ENCODE measurements around the gene SRSF12.

The SRSF12 gene

DNA sequence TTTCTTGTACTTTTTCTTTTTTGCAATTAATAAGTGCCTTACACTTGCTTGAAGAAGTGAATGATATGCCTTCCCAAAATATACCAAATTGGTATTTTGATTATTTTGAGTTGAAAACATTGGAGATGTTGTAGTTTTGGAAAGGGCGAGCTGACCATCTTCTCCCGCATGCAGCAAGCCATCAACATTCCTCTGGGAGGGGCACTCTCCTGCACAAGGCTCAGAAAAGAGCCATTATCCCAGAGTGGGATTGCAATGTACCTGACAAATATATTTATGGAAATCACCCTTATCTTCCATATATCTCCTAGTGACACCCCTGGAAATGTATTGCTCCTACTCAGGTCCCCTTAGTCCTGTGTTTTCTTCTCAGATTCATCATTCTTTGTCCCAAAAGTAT, 60.1 kb downstream of the SRSF12 start:
- TF ChIP-seq ZFX (IDR thresholded peaks at IDR 0.05), result no peak
- H3K27ac ChIP-seq, result no peak overlapping the region

DNA sequence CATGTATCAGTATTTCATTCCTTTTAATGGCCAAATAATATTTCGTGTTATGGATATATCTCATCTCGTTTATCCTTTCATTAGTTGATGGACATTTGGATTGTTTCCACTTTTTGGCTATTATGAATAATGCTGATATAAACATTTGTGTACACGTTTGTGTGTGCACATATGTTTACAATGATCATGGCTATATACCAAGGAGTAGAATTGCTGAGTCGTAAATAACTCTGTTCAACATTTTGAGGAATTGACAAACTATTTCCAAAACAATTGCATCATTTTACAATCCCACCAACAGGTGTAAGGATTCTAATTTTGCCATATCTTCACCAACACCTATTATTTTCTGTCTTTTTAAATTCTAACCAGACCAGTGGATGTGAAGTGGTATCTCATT, 63.7 kb downstream of the SRSF12 start:
- H3K27ac ChIP-seq, result no peak overlapping the region
- TF ChIP-seq, protein P1, sequence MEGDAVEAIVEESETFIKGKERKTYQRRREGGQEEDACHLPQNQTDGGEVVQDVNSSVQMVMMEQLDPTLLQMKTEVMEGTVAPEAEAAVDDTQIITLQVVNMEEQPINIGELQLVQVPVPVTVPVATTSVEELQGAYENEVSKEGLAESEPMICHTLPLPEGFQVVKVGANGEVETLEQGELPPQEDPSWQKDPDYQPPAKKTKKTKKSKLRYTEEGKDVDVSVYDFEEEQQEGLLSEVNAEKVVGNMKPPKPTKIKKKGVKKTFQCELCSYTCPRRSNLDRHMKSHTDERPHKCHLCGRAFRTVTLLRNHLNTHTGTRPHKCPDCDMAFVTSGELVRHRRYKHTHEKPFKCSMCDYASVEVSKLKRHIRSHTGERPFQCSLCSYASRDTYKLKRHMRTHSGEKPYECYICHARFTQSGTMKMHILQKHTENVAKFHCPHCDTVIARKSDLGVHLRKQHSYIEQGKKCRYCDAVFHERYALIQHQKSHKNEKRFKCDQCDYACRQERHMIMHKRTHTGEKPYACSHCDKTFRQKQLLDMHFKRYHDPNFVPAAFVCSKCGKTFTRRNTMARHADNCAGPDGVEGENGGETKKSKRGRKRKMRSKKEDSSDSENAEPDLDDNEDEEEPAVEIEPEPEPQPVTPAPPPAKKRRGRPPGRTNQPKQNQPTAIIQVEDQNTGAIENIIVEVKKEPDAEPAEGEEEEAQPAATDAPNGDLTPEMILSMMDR (conservative IDR thresholded peaks at IDR 0.05), result no peak
- TF ChIP-seq ZFX (IDR thresholded peaks at IDR 0.05), result no peak

DNA sequence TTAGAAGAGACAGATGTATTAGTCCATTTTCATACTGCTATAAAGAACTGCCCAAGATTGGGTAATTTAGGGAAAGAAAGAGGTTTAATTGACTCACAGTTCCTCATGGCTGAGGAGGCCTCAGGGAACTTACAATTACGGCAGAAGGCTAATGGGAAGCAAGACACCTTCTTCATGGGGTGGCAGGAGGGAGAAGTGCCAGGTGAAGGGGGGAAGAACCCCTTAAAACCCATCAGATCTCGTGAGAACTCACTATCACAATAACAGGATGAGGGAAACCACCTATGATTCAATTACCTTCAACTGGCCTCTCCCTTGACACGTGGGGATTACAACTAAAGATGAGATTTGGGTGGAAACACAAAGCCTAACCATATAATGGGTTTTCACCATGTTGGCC, 66.2 kb downstream of the SRSF12 start:
- H3K27ac ChIP-seq, result no peak overlapping the region

DNA sequence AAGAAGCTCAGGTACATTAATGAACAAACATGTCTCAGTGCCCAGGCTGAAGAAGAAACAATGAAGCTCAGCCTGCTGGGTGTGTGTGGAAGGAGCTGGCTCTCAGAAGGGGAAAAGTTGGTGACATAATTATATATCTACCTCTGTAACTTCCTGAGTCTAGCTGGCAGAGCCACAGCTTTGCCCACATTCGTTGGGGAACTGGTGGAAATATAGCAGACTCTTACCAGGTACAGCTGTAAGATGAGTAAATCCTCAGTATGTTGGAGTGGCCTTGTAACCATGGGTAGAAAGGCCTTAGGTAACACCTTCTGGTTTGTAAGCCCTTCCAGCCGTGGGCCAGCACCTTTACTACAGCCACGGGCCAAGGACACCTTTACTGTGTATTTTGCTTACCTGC, 67.2 kb downstream of the SRSF12 start:
- no peak overlapping the region for H3K27ac ChIP-seq
- TF ChIP-seq, protein P1 (conservative IDR thresholded peaks at IDR 0.05), result no peak
- TF ChIP-seq ZFX (IDR thresholded peaks at IDR 0.05), result no peak

More for the DNA sequence above, 66.2 kb downstream of the SRSF12 start:
- no peak for TF ChIP-seq ZFX (IDR thresholded peaks at IDR 0.05)
- TF ChIP-seq, protein P1 (conservative IDR thresholded peaks at IDR 0.05), result no peak

DNA sequence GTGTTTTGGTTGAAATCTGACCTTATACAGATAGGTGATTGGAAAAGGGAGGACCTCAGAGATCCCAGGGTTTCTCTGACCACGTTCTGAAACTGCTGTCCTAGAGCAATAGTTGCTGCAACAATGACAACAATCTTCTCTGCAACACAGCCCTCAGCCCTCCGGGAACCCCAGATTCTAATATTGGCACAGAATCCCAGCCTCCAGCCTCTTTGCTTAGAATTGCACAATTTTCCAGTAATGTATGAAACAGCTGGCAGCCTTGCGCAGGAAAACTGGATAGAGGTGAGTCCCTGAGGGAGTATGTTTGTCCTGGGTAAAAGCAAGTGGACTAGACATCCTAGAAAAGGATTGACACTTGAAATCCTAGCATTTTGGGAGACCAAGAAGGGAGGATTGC, 67.7 kb downstream of the SRSF12 start:
- TF ChIP-seq, protein P1 (conservative IDR thresholded peaks at IDR 0.05), result no peak
- no peak for TF ChIP-seq ZFX (IDR thresholded peaks at IDR 0.05)
- H3K27ac ChIP-seq, result no peak overlapping the region

DNA sequence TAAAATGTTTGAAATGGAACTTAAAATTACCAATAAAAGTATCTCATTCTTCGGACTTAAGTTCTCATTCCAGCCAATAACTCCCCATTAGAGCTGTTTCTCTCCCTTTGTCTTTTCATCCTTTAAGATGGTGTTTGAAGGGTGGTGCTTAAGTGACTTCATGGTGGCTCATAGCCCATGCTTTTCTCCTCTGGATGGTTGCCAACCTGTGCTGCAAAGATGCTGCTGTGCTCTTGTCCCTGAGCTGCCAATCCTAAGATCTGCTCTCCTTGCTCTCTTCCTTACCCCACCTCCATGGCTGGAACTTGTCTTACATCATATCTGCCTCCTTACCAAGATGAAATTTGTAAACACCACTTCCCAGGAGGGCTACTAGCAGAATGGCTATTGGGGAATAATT, 68.9 kb downstream of the SRSF12 start:
- TF ChIP-seq, protein P1 (conservative IDR thresholded peaks at IDR 0.05), result no peak
- TF ChIP-seq ZFX (IDR thresholded peaks at IDR 0.05), result no peak
- H3K27ac ChIP-seq, result no peak overlapping the region

DNA sequence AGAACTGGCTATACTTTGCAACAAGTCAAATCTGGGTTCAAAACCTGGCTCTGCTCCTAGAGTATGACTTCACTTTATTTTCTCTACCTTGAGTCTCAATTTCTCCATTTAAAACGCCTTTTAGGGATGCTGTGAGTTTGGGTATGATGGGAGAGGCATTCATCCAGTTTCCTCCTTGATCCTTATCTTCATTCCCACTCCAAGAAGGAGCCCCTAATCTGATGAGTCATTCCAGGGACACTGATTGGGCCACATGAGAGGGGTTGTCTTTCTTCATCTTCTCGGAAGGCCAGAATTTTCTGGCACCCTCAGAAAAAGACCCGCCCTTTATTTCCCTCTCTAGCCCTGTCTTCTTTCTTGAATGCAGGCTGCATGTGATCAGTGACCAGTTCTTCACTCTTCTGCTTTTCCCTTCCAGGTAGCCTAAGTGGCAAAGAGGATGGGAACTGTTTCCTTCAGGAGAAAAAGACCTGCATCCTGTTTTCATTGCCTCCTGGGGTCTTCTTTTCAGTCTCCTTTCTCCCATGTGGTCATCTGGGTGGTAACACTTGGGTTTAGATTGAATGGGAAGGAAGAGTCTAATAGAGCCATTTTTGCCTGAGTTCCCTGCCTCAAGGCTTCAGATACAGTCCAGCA, 69.5 kb downstream of the SRSF12 start:
- no peak for TF ChIP-seq ZFX (IDR thresholded peaks at IDR 0.05)
- TF ChIP-seq, protein P1 (conservative IDR thresholded peaks at IDR 0.05), result no peak
- no peak overlapping the region for H3K27ac ChIP-seq

DNA sequence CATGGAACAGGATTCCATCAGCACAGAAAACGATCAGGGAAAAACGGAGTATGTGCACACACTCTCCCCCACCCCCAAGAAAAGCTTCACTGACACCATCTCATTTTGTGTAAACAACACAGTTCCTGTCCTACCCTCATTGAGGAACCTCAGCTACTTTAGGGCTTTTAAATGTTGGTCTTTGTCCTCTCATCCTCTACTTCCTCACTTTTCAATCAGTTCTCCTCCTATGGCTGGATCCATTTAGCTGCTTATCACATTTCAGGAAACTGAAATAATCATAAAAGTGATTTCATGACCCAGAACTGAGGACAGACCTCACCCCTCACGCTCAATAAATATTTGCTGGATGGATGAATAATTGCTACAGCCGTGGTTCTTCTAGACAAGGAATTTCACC, 70.4 kb downstream of the SRSF12 start:
- H3K27ac ChIP-seq, result no peak overlapping the region
- no peak for TF ChIP-seq ZFX (IDR thresholded peaks at IDR 0.05)
- TF ChIP-seq, protein P1 (conservative IDR thresholded peaks at IDR 0.05), result no peak
